ENCODE data around the gene LRRFIP2.

The LRRFIP2 gene

DNA sequence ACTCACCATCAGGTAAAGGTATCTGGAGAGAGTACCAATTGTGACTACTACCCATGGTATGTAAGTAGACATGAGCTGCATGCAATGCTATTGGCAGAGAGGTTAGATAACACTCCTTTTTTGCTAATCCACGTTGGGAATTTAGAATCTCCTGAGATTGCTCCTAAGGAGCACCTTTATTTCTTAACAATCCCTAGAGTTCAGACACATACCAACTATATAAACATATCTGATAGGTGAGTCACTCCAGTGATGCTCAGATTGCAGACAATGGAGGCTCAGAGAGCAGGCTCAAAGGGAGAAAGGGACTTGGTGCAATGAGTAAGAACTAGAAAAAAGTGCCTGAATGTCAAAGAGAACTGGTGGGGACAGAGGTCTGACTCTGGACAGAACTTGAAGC lies 47.0 kb upstream of the LRRFIP2 start:
- TF ChIP-seq, protein P1, sequence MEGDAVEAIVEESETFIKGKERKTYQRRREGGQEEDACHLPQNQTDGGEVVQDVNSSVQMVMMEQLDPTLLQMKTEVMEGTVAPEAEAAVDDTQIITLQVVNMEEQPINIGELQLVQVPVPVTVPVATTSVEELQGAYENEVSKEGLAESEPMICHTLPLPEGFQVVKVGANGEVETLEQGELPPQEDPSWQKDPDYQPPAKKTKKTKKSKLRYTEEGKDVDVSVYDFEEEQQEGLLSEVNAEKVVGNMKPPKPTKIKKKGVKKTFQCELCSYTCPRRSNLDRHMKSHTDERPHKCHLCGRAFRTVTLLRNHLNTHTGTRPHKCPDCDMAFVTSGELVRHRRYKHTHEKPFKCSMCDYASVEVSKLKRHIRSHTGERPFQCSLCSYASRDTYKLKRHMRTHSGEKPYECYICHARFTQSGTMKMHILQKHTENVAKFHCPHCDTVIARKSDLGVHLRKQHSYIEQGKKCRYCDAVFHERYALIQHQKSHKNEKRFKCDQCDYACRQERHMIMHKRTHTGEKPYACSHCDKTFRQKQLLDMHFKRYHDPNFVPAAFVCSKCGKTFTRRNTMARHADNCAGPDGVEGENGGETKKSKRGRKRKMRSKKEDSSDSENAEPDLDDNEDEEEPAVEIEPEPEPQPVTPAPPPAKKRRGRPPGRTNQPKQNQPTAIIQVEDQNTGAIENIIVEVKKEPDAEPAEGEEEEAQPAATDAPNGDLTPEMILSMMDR (conservative IDR thresholded peaks at IDR 0.05; ENCODE audit: low read depth, low read length) = no peak
- Histone ChIP-seq H3K27me3 (ENCODE audit: insufficient read depth, low read depth) (no peaks in the 10 kb centered on the region), H3K27ac (no peak overlapping the region), H3K9ac (no peak overlapping the region), H3K4me3 (IDR thresholded peaks at IDR 0.05; ENCODE audit: insufficient read depth, low read depth, low read length) (no peak overlapping the region), H3K4me2 (no peak overlapping the region), H2AFZ (ENCODE audit: low read depth) (no peak overlapping the region), H3K36me3 (ENCODE audit: insufficient read depth) (no peaks in the 10 kb centered on the region), H4K20me1 (ENCODE audit: insufficient read depth) (no peaks in the 10 kb centered on the region), H3K4me1 (ENCODE audit: low read depth, poor library complexity, severe bottlenecking) (no peaks in the 10 kb centered on the region), H3K79me2 (ENCODE audit: insufficient read depth, low read depth) (no peaks in the 10 kb centered on the region)

DNA sequence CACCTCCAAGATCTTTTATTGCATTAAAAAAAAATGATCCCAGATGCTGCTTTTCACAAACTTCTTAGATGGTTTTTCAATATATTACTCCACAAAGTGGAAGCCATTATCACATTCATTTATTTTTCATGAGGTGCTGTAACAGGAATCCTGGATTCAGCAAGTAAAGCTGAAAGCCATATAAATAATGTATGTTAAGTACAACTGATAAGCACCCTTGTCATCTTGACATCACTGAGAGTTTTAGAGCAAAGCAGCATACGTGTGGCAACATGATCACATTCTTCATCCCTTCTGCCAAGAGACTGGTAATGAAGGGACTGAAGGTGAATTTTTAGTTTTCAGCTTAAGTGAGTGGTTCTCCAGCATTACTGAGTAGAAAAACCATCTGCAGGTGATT lies 44.9 kb upstream of the LRRFIP2 start:
- H3K9ac ChIP-seq = no peak overlapping the region
- no peak overlapping the region for H3K4me3 ChIP-seq (IDR thresholded peaks at IDR 0.05; ENCODE audit: insufficient read depth, low read depth, low read length)
- no peaks in the 10 kb centered on the region for H3K27me3 ChIP-seq (ENCODE audit: insufficient read depth, low read depth)
- H3K79me2 ChIP-seq (ENCODE audit: insufficient read depth, low read depth) = no peaks in the 10 kb centered on the region
- no peaks in the 10 kb centered on the region for H3K4me1 ChIP-seq (ENCODE audit: low read depth, poor library complexity, severe bottlenecking)
- H3K36me3 ChIP-seq (ENCODE audit: insufficient read depth) = no peaks in the 10 kb centered on the region
- H3K27ac ChIP-seq = no peak overlapping the region
- TF ChIP-seq, protein P1 (conservative IDR thresholded peaks at IDR 0.05; ENCODE audit: low read depth, low read length) = no peak
- H2AFZ ChIP-seq (ENCODE audit: low read depth) = no peak overlapping the region
- no peaks in the 10 kb centered on the region for H4K20me1 ChIP-seq (ENCODE audit: insufficient read depth)
- H3K4me2 ChIP-seq = no peak overlapping the region

DNA sequence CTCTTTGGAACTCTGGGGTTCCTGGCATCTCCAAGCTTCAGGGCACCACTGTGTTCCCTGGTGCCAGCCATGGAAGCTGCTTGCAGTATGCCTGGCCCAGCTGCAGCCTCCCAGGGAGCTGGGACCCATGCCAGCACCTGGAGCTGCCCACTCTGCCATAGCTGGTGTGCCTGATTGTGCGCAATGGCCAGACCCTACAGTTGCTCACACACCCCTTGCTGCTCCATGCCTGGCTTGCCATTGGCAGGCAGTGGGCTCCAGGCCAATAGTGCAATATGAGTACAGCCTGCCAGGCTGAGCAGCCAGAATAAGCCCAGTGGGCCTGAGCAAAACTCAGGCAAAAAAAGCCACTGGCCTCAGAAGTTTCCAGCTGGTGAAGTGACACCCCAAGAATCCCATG lies 43.8 kb upstream of the LRRFIP2 start:
- H3K4me1 ChIP-seq (ENCODE audit: low read depth, poor library complexity, severe bottlenecking) = no peaks in the 10 kb centered on the region
- no peak overlapping the region for H3K9ac ChIP-seq
- H4K20me1 ChIP-seq (ENCODE audit: insufficient read depth) = no peaks in the 10 kb centered on the region
- H2AFZ ChIP-seq (ENCODE audit: low read depth) = no peak overlapping the region
- no peaks in the 10 kb centered on the region for H3K36me3 ChIP-seq (ENCODE audit: insufficient read depth)
- no peak overlapping the region for H3K4me3 ChIP-seq (IDR thresholded peaks at IDR 0.05; ENCODE audit: insufficient read depth, low read depth, low read length)
- TF ChIP-seq, protein P1 (conservative IDR thresholded peaks at IDR 0.05; ENCODE audit: low read depth, low read length) = no peak
- no peak overlapping the region for H3K27ac ChIP-seq
- H3K79me2 ChIP-seq (ENCODE audit: insufficient read depth, low read depth) = no peaks in the 10 kb centered on the region
- no peaks in the 10 kb centered on the region for H3K27me3 ChIP-seq (ENCODE audit: insufficient read depth, low read depth)
- H3K4me2 ChIP-seq = no peak overlapping the region

GRCh38 chr3:37217098-37217849 lies 42.9 kb upstream of the LRRFIP2 start:
- H2AFZ ChIP-seq (ENCODE audit: low read depth) = no peak overlapping the region
- H3K27ac ChIP-seq = no peak overlapping the region
- H4K20me1 ChIP-seq (ENCODE audit: insufficient read depth) = no peaks in the 10 kb centered on the region
- no peaks in the 10 kb centered on the region for H3K27me3 ChIP-seq (ENCODE audit: insufficient read depth, low read depth)
- H3K79me2 ChIP-seq (ENCODE audit: insufficient read depth, low read depth) = no peaks in the 10 kb centered on the region
- H3K4me1 ChIP-seq (ENCODE audit: low read depth, poor library complexity, severe bottlenecking) = no peaks in the 10 kb centered on the region
- H3K4me3 ChIP-seq (IDR thresholded peaks at IDR 0.05; ENCODE audit: insufficient read depth, low read depth, low read length) = no peak overlapping the region
- H3K9ac ChIP-seq = no peak overlapping the region
- H3K4me2 ChIP-seq = no peak overlapping the region
- no peaks in the 10 kb centered on the region for H3K36me3 ChIP-seq (ENCODE audit: insufficient read depth)
- TF ChIP-seq, protein P1 (conservative IDR thresholded peaks at IDR 0.05; ENCODE audit: low read depth, low read length) = no peak

Data from KMS-11 (cell line).